RWPE2 (cell line): Measurements from ENCODE around the gene PKP2.
"Not testable (repeated sequence)": the region's sequence is repeated elsewhere in the genome, so short reads cannot be mapped to it uniquely, and the experiment has no call there.

Experiments used
- ATAC-seq: fragments of 200-7000 bp; cut with Tn5 transposase; 3 replicates; pipeline ENCODE4 v1.9.1; 2021; ENCODE audit warnings: low read depth
- DNase-seq: peaks from one replicate; pipeline ENCODE4 v3.0.0-alpha.2; 2020; ENCODE audit warnings: low spot score
- H3K27ac ChIP-seq: fragments of 450-650 bp; 2 replicates; pipeline ENCODE4 v1.5.1; 2017; ENCODE audit warnings: mild to moderate bottlenecking; ENCODE audit not compliant: poor library complexity, severe bottlenecking
- H3K27me3 ChIP-seq: fragments of 250-450 bp; sonication (Bioruptor Pico); 2 replicates; pipeline ENCODE4 v1.5.1; 2021; ENCODE audit warnings: mild to moderate bottlenecking, moderate library complexity; ENCODE audit not compliant: insufficient read depth, poor library complexity, severe bottlenecking
- H3K36me3 ChIP-seq: fragments of 250-450 bp; sonication (Bioruptor Pico); 2 replicates; pipeline ENCODE4 v1.5.1; 2020; ENCODE audit warnings: low read depth, mild to moderate bottlenecking, moderate library complexity
- H3K4me1 ChIP-seq: fragments of 250-450 bp; sonication (Bioruptor Pico); 2 replicates; pipeline ENCODE4 v1.5.1; 2021; ENCODE audit warnings: mild to moderate bottlenecking, moderate library complexity; ENCODE audit not compliant: insufficient read depth, poor library complexity, severe bottlenecking
- H3K4me3 ChIP-seq: fragments of 250-450 bp; sonication (Bioruptor Pico); 2 replicates; pipeline ENCODE4 v1.5.1; 2021; ENCODE audit warnings: mild to moderate bottlenecking, moderate library complexity; ENCODE audit not compliant: severe bottlenecking
- H3K9me3 ChIP-seq: fragments of 250-450 bp; sonication (Bioruptor Pico); 2 replicates; pipeline ENCODE4 v1.5.1; 2021; ENCODE audit warnings: mild to moderate bottlenecking, moderate library complexity; ENCODE audit not compliant: severe bottlenecking
- TF ChIP-seq, protein P1 (sequence below): fragments of 450-650 bp; IDR thresholded peaks from one replicate; pipeline ENCODE4 v1.5.1; 2017; ENCODE audit warnings: mild to moderate bottlenecking, moderate library complexity; ENCODE audit not compliant: poor library complexity, severe bottlenecking

PKP2 gene

DNA sequence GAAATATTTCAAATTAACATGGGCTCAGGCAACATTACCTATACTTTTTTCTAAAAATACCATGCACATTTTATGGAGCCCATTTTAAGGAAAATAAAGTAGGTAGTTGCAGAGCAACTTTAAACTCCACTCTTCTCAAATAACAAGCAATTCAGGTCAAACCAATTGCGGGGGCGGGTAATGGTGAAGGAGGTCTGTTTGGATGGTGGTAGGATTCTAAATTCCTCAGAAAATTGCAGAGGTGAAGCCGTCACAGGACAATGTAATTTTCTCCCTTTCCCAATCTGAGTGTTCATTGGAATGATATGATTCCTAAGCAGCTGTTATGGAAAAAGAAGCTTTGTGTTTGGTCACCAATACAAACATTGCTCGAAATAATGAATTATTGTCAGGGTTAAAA is 11.6 kb downstream of the PKP2 start:
- no peaks in the 10 kb centered on the region for H3K27me3 ChIP-seq
- H3K27ac ChIP-seq: no peak overlapping the region
- H3K36me3 ChIP-seq: peaks cover 2% of the 10 kb centered on the region; the same call in 1 of the 2 replicates
- ATAC-seq (no peak), DNase-seq (no peak)
- TF ChIP-seq, protein P1, sequence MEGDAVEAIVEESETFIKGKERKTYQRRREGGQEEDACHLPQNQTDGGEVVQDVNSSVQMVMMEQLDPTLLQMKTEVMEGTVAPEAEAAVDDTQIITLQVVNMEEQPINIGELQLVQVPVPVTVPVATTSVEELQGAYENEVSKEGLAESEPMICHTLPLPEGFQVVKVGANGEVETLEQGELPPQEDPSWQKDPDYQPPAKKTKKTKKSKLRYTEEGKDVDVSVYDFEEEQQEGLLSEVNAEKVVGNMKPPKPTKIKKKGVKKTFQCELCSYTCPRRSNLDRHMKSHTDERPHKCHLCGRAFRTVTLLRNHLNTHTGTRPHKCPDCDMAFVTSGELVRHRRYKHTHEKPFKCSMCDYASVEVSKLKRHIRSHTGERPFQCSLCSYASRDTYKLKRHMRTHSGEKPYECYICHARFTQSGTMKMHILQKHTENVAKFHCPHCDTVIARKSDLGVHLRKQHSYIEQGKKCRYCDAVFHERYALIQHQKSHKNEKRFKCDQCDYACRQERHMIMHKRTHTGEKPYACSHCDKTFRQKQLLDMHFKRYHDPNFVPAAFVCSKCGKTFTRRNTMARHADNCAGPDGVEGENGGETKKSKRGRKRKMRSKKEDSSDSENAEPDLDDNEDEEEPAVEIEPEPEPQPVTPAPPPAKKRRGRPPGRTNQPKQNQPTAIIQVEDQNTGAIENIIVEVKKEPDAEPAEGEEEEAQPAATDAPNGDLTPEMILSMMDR: no peak
- H3K4me1 ChIP-seq: peaks cover 12% of the 10 kb centered on the region
- H3K4me3 ChIP-seq: no peak overlapping the region
- H3K9me3 ChIP-seq: no peaks in the 10 kb centered on the region

DNA sequence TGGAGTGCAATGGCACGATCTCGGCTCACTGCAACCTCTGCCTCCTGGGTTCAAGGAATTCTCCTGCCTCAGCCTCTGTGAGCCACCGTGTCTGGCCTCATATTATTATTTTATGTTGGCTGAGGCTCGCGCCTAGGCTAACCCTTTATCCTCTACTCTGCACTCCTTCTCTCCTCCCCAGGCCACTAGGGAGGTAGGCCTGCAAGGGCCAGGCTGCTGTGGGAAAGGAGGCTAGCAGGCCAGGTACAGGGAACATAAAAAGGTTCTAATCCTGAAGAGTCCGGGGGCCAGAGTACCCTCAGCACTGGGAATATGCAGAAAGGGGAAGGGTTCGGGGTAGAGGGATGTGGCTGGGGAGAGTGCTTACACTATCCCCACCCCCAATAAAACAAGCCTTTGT is 14.9 kb downstream of the PKP2 start:
- Histone ChIP-seq H3K27ac (no peak overlapping the region), H3K4me3 (no peak overlapping the region), H3K27me3 (no peaks in the 10 kb centered on the region), H3K4me1 (no peaks in the 10 kb centered on the region), H3K36me3 (peaks cover 27% of the 10 kb centered on the region), H3K9me3 (no peaks in the 10 kb centered on the region)
- TF ChIP-seq, protein P1: no peak
- no peak for DNase-seq
- ATAC-seq: no peak

DNA sequence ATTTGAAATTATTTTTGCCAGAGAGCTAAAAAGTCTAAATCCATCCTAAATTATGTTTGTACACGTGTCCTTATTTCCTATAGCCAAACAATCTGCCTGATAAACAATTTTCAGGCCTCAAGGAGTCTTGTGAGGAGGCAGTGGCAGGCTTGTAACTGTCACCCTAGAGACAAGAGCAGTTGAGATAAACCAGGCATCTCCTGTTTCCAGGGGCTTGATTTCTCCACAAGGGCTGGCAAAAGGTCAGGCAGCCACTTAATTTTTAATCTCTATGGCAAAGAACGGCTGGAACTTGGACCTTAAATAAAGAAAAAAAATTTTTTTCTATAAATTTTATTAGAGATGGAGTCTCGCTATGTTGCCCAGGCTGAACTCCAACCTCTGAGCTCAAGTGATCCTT is 15.5 kb downstream of the PKP2 start:
- H3K36me3 ChIP-seq: peaks cover 33% of the 10 kb centered on the region
- TF ChIP-seq, protein P1: no peak
- no peak for DNase-seq
- H3K27ac ChIP-seq: no peak overlapping the region
- no peaks in the 10 kb centered on the region for H3K4me1 ChIP-seq
- ATAC-seq: no peak
- H3K9me3 ChIP-seq: no peaks in the 10 kb centered on the region
- no peak overlapping the region for H3K4me3 ChIP-seq
- no peaks in the 10 kb centered on the region for H3K27me3 ChIP-seq

DNA sequence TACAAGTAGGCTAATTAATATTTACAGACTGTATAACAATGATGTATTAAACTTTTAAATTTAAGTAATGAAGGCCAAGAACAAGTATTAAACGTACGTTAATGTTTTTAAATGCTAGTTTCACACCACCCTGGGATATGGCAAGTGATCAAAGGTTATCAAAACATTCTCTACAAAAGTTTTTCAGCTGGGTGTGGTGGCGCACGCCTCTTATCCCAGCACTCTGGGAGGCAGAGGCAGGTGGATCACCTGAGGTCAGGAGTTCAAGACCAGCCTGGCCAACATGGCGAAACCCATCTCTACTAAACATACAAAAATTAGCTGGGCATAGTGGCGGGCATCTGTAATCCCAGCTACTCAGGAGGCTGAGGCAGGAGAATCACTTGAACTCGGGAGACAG is 17.5 kb downstream of the PKP2 start:
- H3K4me3 ChIP-seq, H3K27ac ChIP-seq, H3K4me1 ChIP-seq: not testable (repeated sequence)

DNA sequence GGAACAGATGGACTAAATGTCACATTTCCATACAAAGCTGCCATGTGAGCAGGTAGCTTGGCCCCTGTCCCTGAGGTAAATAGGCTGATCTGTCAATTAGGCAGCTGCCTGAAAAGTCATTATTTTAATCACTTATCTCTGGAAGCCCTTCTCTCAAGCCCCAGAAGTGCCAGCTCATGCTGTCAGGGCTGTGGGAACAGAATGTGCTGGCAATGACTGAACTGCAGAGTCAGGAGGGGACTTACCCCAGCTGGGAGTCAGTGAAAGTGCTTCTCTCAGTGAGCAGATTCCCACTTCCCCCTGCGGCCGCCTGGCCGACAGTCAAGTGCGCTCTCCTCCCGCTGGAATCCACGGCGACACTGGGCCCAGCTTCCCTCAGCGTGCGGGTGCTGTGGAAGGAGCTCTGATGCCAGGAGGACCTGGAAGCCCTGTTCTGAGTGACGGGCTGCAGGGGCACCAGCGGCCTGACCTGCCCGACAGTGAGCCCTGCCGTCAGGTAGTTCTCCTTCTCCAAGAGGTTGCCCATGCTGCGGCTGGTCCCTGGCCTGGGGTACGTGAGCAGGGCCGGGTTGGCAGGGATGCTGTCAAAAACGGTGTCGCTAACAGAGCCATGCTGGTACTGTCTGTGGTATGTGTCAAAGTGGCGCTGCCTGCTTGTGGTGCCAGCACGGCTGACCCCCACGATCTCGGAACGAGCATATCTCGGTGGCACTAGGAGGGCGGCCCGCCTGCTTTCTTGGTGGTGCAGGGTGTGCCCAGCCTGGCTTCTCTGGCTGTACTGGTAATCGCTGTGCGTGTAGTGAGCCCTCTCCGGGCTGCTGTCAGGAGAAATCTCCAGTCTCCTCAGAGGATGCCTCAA is 18.7 kb downstream of the PKP2 start:
- no peak overlapping the region for H3K27ac ChIP-seq
- no peak overlapping the region for H3K4me3 ChIP-seq
- peaks cover 62% of the 10 kb centered on the region for H3K36me3 ChIP-seq
- ATAC-seq (no peak), DNase-seq (no peak)
- no peaks in the 10 kb centered on the region for H3K27me3 ChIP-seq
- H3K9me3 ChIP-seq: no peaks in the 10 kb centered on the region
- H3K4me1 ChIP-seq: no peaks in the 10 kb centered on the region
- TF ChIP-seq, protein P1: no peak

More for the DNA sequence above, 17.5 kb downstream of the PKP2 start:
- not testable (repeated sequence) for DNase-seq, H3K9me3 ChIP-seq, ATAC-seq, H3K27me3 ChIP-seq
- H3K36me3 ChIP-seq: peaks cover 52% of the 10 kb centered on the region
